Right lobe of liver (tissue), 6 donors: Measurements from ENCODE around the gene COPS8. TPM values are rescaled to one million over a fixed set of nuclear protein-coding genes. Genes with fewer than 3 reads are reported as not detected.

Experiments used
- ATAC-seq, 4 donors: fragments of 200-7000 bp; cut with Tn5 transposase; one replicate each; pipeline ENCODE4 v1.9.1; 2020; ENCODE audit warnings: mild to moderate bottlenecking in 4 of 4, moderate library complexity in 4 of 4
- DNase-seq, 3 donors: peaks; one replicate each; pipeline ENCODE4 v3.0.0-alpha.2; 2020
- H3K27ac ChIP-seq, 3 donors: fragments of 200-600 bp; one replicate each; pipeline ENCODE4 v1.8.0; 2022
- H3K27me3 ChIP-seq, 2 donors: fragments of 200-600 bp; one replicate each; pipeline ENCODE4 v1.8.0; 2022
- H3K36me3 ChIP-seq, 4 donors: fragments of 200-600 bp; sonication (generic) in 1 of 4; one replicate each; pipeline versions ENCODE4 v1.5.1 to v1.8.0; 2017 to 2022; ENCODE audit warnings: control low read depth in 1 of 4
- H3K4me1 ChIP-seq, 4 donors: fragments of 200-600 bp; sonication (generic) in 1 of 4; one replicate each; pipeline versions ENCODE4 v1.5.1 to v1.8.0; 2017 to 2022; ENCODE audit warnings: control low read depth in 1 of 4
- H3K4me3 ChIP-seq, 3 donors: fragments of 200-600 bp; one replicate each; pipeline ENCODE4 v1.8.0; 2022
- H3K9me3 ChIP-seq, 4 donors: fragments of 200-600 bp; sonication (generic) in 1 of 4; one replicate each; pipeline versions ENCODE4 v1.5.1 to v1.8.0; 2017 to 2022; ENCODE audit warnings: control low read depth in 1 of 4
- POLR2A ChIP-seq: fragments of 450-650 bp; IDR thresholded peaks from one replicate; pipeline ENCODE4 v1.6.1; 2017; ENCODE audit warnings: antibody characterized with exemption, mild to moderate bottlenecking
- WGBS: methylation state at CpG from one replicate; pipeline ENCODE4 v1.1.6; 2018; ENCODE audit warnings: low coverage, low lambda C conversion rate; ENCODE audit not compliant: insufficient coverage; ENCODE audit errors: missing lambda C conversion rate; 5-methylcytosine and 5-hydroxymethylcytosine counted together
- intact Hi-C, 2 donors: fragments of 100-400 bp; cut with DNase I; formaldehyde crosslinking; loops; one replicate each; pipeline versions ENCODE4 v1.11.2 to v1.14.1; 2022
- total RNA-seq, 6 experiments: library from RNA; depleted of rRNA in 2 of 6; stranded (reverse); fragments of >200 nt in 2 of 6; fragmentation: NEBNext Ultra II Directional in 3 of 6; extraction: Animal tissue kit (Norgen Biotek cat#: 25700) in 3 of 6; gene quantifications; one replicate each; pipeline versions ENCODE4 v1.1.0 to v1.2.4, GENCODE V29; 2016 to 2023
- TF ChIP-seq, protein P1 (sequence below), 4 donors: fragments of 200-600 bp in 3 of 4; fragments of 450-650 bp in 1 of 4; IDR thresholded peaks; one replicate each; pipeline versions ENCODE4 v1.5.1 to v1.8.0; 2016 to 2022; ENCODE audit warnings: antibody characterized with exemption in 4 of 4, mild to moderate bottlenecking in 2 of 4
- donor health status: DM: no; HTN: yes; CAD: no.
- donor health status: DM: no; HTN: no; CAD: no.
- donor health status: DM: no; HTN: no; CAD: no.
- donor health status: DM: no; HTN: yes; CAD: no.
- donor health status: DM: no; HTN: yes; CAD: no.

The COPS8 gene
- total RNA-seq, 6 experiments from 2014 or later: 14.3 to 51.5 (median 18.0) TPM

DNA sequence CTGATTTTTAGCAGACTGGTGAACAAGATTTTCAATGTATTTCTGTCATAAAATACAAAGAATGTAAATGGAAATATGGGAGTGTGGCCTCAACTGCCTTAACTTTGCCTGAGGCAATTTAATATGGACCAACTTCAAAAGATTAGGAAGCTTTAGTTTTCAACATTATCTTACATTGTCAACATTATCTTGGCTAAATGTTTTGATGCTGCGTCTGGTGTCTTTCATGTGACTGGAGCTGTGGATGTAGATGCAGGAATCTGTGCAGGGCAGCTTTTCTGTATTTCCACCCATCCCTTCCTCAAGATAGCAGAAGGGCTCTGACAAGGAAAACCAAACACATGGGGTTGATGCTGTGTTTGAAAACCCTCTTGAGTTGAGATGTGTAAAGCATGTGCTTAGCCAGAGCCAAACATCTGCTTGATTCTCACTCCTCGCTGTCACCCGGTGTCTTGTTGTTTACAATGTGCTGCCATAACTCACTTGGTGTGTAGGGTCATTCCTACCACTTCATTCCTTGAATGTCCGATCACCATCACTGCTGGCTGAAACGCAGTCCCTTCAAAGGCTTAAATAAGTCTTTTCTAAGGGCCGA, 33.0 kb downstream of the COPS8 start:
- no peak overlapping the region for H3K4me3 ChIP-seq
- no peak for DNase-seq
- H3K27ac ChIP-seq: no peak overlapping the region
- H3K36me3 ChIP-seq: no peaks in the 10 kb centered on the region
- ATAC-seq: no peak
- H3K27me3 ChIP-seq: no peaks in the 10 kb centered on the region
- intact Hi-C loops: no loop called here
- H3K9me3 ChIP-seq: no peaks in the 10 kb centered on the region
- 32% methylated on average over 5 of the region's 6 CpGs for WGBS
- no peak for TF ChIP-seq POLR2A
- TF ChIP-seq, protein P1, sequence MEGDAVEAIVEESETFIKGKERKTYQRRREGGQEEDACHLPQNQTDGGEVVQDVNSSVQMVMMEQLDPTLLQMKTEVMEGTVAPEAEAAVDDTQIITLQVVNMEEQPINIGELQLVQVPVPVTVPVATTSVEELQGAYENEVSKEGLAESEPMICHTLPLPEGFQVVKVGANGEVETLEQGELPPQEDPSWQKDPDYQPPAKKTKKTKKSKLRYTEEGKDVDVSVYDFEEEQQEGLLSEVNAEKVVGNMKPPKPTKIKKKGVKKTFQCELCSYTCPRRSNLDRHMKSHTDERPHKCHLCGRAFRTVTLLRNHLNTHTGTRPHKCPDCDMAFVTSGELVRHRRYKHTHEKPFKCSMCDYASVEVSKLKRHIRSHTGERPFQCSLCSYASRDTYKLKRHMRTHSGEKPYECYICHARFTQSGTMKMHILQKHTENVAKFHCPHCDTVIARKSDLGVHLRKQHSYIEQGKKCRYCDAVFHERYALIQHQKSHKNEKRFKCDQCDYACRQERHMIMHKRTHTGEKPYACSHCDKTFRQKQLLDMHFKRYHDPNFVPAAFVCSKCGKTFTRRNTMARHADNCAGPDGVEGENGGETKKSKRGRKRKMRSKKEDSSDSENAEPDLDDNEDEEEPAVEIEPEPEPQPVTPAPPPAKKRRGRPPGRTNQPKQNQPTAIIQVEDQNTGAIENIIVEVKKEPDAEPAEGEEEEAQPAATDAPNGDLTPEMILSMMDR (IDR thresholded peaks at IDR 0.05): no peak
- H3K4me1 ChIP-seq: no peaks in the 10 kb centered on the region

DNA sequence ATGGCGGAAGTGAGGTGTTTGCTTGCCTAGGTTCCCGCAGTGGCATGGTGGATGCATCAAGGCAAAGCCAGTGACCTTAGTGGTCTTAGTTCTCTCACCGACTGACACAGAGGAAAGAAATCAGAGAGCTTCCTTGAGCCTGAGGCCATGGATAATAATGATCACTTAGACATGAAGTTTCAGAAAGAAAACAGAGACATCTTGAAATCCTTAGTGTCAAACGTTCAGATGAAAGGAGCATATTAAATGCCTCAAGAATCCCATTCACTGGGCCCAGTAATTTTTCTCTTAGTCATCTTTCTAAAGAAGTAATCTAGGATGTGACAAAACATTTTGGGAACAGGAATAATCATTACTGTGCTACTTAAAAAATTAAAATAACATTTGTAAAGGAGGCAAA, 35.2 kb downstream of the COPS8 start:
- 51% methylated on average over 4 of the region's 4 CpGs for WGBS
- H3K36me3 ChIP-seq: no peaks in the 10 kb centered on the region
- no peak for DNase-seq
- no peak overlapping the region for H3K27ac ChIP-seq
- H3K27me3 ChIP-seq: no peaks in the 10 kb centered on the region
- no peak overlapping the region for H3K4me3 ChIP-seq
- ATAC-seq: no peak
- intact Hi-C loops: no loop called here
- TF ChIP-seq, protein P1 (IDR thresholded peaks at IDR 0.05): no peak
- TF ChIP-seq POLR2A: no peak
- no peaks in the 10 kb centered on the region for H3K4me1 ChIP-seq
- H3K9me3 ChIP-seq: no peaks in the 10 kb centered on the region

DNA sequence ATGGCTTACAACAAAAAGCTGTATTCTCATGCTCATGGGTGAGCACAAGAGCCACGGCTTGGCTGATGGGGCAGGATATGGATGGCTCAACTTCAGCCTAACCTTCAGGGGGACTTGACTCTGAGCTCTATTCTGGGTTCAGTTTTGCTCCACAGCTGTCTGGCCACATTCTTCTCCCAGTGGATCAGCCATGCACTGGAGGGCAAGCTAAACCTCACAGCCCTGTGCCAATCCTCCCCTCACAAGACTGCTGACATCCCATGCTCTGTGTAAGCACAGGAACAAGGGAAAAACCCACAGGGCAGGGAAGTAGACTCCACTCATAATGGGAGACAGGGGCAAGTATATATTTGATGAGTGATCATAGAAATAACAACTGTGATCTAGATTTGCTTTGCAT, 35.6 kb downstream of the COPS8 start:
- no peaks in the 10 kb centered on the region for H3K4me1 ChIP-seq
- H3K9me3 ChIP-seq: no peaks in the 10 kb centered on the region
- WGBS: 31% methylated on average over 1 of the region's 1 CpG
- intact Hi-C loops: no loop called here
- H3K27me3 ChIP-seq: no peaks in the 10 kb centered on the region
- H3K4me3 ChIP-seq: no peak overlapping the region
- no peaks in the 10 kb centered on the region for H3K36me3 ChIP-seq
- H3K27ac ChIP-seq: no peak overlapping the region
- DNase-seq: no peak
- ATAC-seq: no peak
- TF ChIP-seq, protein P1 (IDR thresholded peaks at IDR 0.05): no peak
- no peak for TF ChIP-seq POLR2A

DNA sequence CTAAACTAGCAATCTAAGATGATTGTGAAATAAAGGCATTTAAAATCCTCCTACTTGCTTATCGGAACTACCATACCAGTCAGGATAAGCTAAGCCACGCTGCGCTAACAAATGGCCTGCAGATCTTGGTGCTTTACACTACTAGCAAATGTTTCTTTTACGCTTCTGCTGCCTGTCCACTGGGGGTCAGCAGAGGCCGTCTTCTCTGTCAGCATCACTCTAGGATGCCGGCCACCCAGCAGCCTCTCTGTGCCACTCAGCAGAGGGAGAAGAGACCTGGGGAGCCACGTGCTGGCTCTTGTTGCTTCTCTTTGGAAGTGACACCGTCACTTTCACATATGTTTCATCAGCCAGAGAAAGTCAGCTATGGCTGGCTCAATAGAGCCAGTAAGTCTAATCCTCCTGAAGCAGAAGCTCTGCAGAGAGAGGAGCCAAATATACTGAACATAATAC, 36.6 kb downstream of the COPS8 start:
- H3K27ac ChIP-seq: no peak overlapping the region
- ATAC-seq (peak; percentile 83 to 89 (median 86)), DNase-seq (peak; percentile 54 to 65 (median 55))
- H3K4me3 ChIP-seq: no peak overlapping the region
- H3K36me3 ChIP-seq: no peaks in the 10 kb centered on the region
- no peak for TF ChIP-seq POLR2A
- TF ChIP-seq, protein P1 (IDR thresholded peaks at IDR 0.05): peak; percentile 49 to 68 (median 62)
- H3K9me3 ChIP-seq: no peaks in the 10 kb centered on the region
- WGBS: 45% methylated on average over 8 of the region's 8 CpGs
- H3K27me3 ChIP-seq: no peaks in the 10 kb centered on the region
- no peaks in the 10 kb centered on the region for H3K4me1 ChIP-seq
- intact Hi-C loops: no loop called here

DNA sequence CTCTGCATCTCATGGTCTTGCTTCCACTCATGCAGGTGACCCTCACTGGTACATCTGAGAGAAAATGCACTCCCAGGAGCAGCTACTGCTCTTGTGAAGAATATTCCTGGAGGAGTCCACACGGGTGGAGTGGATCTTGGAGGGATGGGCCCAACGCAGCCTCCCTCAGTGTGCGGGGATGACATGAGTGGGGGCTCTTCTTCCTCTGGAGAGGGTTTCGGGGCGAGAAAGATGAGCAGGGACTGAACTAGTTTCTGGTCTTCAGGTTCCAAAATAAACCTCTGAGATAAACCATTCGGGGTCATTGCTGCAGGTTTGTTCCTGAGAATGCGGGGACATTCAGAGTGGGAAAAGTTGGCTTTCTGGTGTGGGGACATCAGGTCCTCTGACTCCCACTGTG, 39.1 kb downstream of the COPS8 start:
- no peak for DNase-seq
- Histone ChIP-seq H3K9me3 (no peaks in the 10 kb centered on the region), H3K4me3 (no peak overlapping the region), H3K36me3 (no peaks in the 10 kb centered on the region), H3K4me1 (no peaks in the 10 kb centered on the region), H3K27me3 (no peaks in the 10 kb centered on the region), H3K27ac (no peak overlapping the region)
- no peak for TF ChIP-seq POLR2A
- TF ChIP-seq, protein P1 (IDR thresholded peaks at IDR 0.05): no peak
- WGBS: 75% methylated on average over 5 of the region's 7 CpGs
- intact Hi-C loops: no loop called here
- no peak for ATAC-seq
